ENCODE measurements around the gene CCDC148.
"Not testable (repeated sequence)": the region's sequence is repeated elsewhere in the genome, so short reads cannot be mapped to it uniquely, and the experiment has no call there.

CCDC148 gene

GRCh38 chr2:158413581-158413980, 43.0 kb downstream of the CCDC148 start:
- no peak for DNase-seq

GRCh38 chr2:158412206-158412605, 44.3 kb downstream of the CCDC148 start:
- peak in 1 of 2 experiments; percentile 15 for DNase-seq

- no peak for DNase-seq
Measured at GRCh38 chr2:158411748-158412147, 44.8 kb downstream of the CCDC148 start.

- no peak for DNase-seq
Measured at GRCh38 chr2:158410132-158410531, 46.4 kb downstream of the CCDC148 start.

- no peak for DNase-seq
Measured at GRCh38 chr2:158407031-158407430, 49.5 kb downstream of the CCDC148 start.

- DNase-seq = no peak
Measured at GRCh38 chr2:158405341-158405740, 51.2 kb downstream of the CCDC148 start.

GRCh38 chr2:158403237-158403636, 53.3 kb downstream of the CCDC148 start:
- DNase-seq = no peak

- no peak for DNase-seq
Measured at GRCh38 chr2:158402665-158403064, 53.9 kb downstream of the CCDC148 start.

- no peak for DNase-seq
Measured at GRCh38 chr2:158395166-158395565, 61.4 kb downstream of the CCDC148 start.

- DNase-seq = no peak
Measured at GRCh38 chr2:158394453-158394852, 62.1 kb downstream of the CCDC148 start.

GRCh38 chr2:158393886-158394285, 62.7 kb downstream of the CCDC148 start:
- no peak for DNase-seq

GRCh38 chr2:158392687-158393086, 63.9 kb downstream of the CCDC148 start:
- no peak for DNase-seq

- DNase-seq = peak; percentile 19 to 20
Measured at GRCh38 chr2:158391876-158392275, 64.7 kb downstream of the CCDC148 start.

- DNase-seq = no peak
Measured at GRCh38 chr2:158391361-158391760, 65.2 kb downstream of the CCDC148 start.

- DNase-seq = no peak
Measured at GRCh38 chr2:158388159-158388558, 68.4 kb downstream of the CCDC148 start.

GRCh38 chr2:158385646-158386045, 70.9 kb downstream of the CCDC148 start:
- no peak for DNase-seq

- DNase-seq = no peak
Measured at GRCh38 chr2:158381978-158382377, 74.6 kb downstream of the CCDC148 start.

- no peak for DNase-seq
Measured at GRCh38 chr2:158381205-158381604, 75.3 kb downstream of the CCDC148 start.

GRCh38 chr2:158380746-158381145, 75.8 kb downstream of the CCDC148 start:
- DNase-seq = no peak

- DNase-seq = no peak
Measured at GRCh38 chr2:158378926-158379325, 77.6 kb downstream of the CCDC148 start.

GRCh38 chr2:158366342-158366741, 90.2 kb downstream of the CCDC148 start:
- DNase-seq = no peak

GRCh38 chr2:158359846-158360245, 96.7 kb downstream of the CCDC148 start:
- DNase-seq = no peak

GRCh38 chr2:158357699-158358098, 98.9 kb downstream of the CCDC148 start:
- no peak for DNase-seq

GRCh38 chr2:158357122-158357521, 99.4 kb downstream of the CCDC148 start:
- DNase-seq = no peak

- DNase-seq = not testable (repeated sequence)
Measured at GRCh38 chr2:158351466-158351816, 105.1 kb downstream of the CCDC148 start.
